HG03342 (cell line): Measurements from ENCODE around the gene ABHD2.
"Not testable (repeated sequence)": the region's sequence is repeated elsewhere in the genome, so short reads cannot be mapped to it uniquely, and the experiment has no call there.

Experiments used
- ATAC-seq: cut with Tn5 transposase; IDR thresholded peaks from one replicate; pipeline ENCODE4 v1.9.1; 2021; ENCODE audit warnings: mild to moderate bottlenecking, moderate library complexity; ENCODE audit not compliant: unreplicated experiment

The ABHD2 gene

DNA sequence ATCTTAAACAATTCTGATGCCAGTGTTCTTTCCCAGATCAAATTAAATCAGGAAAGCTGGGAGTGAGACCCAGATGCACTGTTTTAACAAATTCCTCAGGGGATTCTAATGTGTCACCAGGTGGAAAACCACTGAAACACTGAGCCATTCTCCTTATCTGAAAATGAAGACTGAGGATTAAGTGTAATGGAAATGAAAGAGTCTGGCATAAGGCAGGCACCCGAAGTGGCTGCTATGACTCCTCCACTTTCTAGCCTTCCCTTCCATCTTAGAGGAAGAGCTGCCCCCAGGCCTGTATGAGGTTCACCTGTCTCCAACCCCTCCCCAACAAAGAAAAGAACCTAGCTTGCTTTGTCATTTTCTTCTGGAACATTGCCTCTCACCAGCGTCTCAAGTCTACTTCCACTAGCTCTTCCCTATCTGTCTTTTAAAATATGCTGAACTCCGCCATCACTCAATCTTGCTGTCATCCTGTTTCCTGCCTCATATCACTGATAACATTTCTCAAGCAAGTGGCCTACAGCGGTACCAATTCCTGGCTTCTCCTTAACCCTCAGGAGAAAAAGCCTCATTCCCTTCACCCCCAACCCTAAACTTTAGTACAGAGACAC is 13.7 kb upstream of the ABHD2 start:
- ATAC-seq = no peak

DNA sequence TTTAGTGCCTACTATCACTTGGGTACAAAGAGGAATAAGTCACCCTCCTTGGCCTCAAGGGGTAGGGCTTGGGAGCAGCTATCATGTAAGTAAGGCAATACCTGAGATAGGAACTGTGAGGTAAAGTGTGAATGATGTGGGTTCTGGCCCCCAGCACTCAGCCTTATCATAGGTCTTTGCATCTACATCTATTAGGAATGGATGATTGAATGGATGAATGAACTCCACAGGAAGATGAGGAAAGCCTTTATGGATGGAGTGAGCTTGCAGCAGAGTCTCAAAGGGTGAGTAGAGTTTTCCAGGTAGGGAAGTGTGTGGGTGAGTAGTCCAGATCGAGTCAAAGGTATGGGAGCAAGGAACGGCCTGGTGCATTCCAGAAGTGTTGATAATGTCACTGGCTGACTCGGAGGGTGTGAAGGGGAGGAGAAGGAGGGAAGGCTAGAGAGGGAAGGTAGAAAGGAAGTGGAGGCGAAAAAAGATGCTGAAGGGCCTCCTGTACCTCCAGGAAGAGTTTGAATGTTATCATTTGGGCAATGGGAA is 13.1 kb upstream of the ABHD2 start:
- no peak for ATAC-seq

DNA sequence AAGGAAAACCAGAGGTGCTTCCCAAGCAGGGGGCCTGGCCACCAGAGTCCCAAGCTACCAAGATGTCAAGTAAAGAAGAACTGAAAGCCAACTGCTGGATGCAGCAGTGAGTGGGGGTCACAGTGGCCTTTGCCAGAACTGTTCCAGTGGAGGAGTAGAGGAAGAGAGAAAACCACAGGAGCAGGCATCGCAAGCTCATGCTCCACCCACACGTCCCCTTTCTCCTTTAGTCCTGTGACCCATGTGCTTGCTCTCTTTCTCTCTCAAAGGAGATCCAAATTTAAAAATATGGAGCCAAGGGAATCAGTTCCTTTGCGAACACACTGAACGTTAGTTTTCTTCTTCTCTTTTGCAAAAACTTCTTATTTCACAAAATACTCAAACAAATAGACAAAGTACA is 12.4 kb upstream of the ABHD2 start:
- no peak for ATAC-seq

DNA sequence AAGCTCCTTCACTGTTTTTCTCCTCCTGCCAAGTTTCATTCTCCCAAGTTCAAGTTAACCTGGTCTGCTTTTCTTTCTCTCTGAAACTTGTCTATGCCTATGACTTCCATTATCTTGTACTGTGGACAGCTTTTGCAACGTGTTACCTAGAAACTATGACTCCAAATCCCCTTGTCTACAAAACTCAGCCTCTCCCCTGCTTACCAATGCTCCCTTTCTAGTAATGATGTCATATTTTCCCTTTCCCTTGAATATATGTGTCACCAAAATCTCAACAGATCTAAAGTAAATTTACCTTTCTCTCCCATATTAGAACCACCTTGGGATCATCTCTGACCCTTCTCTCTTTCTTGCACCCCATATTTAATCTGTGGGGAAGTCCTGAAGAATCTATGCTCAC is 10.5 kb upstream of the ABHD2 start:
- ATAC-seq = no peak

DNA sequence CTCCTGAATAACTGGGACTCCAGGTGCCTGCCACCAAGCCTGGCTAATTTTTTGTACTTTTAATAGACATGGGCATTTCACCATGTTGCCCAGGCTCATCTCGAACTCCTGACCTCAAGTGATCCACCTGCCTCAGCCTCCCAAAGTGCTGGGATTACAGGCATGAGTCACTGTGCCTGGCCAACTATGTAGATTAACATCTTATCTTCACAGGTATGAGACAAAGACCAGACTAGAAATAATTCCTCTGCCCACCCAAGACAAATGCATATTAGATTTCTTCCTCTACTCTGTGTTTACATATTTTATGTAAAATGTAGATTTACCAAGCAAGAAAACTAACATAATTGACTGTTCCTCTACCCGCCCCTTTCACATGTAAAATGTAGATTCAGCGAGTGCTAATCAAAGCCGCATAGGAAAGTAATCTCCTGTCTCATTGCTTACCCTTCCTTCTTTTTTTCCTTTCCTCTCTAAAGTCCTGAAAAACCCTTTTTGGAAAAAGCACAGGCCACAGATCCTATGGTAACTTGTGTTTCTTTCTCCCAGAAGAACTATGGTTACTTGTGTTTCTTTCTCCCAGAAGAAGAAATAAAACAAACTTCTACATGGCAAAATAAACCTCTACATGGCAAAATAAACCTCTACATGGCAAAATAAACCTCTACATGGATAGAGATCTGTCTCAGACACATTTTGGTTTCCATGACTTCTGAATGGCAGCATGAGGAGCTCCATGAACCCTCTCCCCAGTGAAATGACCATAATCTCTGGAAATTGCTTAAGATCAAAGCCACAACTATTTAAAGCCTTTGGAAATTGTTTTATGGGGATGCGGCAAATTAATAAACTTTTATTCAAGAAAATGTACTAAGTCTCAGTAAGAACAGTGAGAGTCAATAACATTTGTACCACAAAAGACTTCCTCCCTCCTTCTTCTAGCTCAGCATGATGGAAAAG is 9.1 kb upstream of the ABHD2 start:
- no peak for ATAC-seq

DNA sequence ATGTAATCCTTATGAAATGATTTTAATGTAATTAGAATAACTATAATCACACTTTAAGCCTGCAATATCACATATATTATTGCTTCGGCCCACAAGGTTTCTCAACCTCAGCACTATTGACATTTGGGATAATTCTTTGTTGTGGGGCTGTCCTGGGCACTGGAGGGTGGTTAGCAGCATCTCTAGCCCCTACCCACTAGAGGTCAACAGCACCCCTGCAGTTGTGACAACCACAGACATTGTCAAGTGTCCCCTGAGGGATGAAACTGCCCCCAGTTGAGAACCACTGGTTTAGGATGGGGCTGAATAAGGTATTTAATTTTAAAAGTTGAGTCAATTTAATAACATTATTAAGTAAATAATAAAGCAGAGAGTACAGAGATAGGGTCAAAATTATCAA is 6.4 kb upstream of the ABHD2 start:
- no peak for ATAC-seq

DNA sequence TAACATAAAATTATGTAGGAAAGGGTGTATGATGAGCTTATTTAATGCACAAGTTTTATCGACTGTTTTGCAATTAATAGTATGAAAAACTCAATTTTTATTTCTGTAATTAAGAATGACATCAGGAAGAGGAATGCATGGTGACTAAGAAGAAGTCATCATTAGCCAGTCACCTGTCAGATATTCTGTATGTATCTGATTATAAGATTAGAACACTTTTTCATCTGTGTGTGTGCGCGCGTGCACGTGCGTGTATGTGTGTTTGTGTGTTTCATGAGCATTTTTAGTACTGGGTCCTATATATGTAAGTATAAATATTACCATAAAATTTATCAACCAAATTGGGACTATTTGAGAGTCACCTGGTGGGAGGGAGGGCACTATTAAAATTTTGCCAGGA is 5.0 kb upstream of the ABHD2 start:
- ATAC-seq = no peak

DNA sequence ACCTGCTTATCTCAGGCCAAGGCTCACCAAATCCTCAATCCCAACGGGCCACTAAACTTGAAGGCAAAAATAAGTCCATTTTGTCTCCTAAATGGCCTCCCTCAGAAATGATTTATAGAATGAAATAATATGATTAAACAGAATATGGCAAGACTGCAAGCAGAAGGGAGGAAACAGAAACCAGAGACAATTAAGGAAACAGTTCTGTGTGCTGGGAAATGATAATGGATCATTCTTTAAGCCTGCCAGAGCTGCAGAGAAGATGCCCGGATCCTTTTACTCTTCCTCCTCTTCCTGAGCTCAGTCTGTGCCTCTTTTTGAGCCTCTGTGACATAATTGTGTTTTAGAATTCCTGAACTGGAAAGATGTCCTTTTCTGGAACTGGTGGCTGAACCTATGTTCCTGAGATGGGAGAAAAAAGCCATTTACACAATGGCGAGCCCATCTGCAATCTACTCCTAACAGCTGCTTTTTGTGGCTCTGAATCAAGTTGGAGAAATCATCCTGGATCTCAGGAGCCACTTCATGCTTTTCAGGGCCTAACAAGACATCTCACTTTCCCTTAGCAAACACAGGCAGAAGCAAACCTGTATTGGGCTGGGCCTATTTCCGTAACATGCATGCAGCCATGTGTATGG is 2.8 kb upstream of the ABHD2 start:
- ATAC-seq = no peak

DNA sequence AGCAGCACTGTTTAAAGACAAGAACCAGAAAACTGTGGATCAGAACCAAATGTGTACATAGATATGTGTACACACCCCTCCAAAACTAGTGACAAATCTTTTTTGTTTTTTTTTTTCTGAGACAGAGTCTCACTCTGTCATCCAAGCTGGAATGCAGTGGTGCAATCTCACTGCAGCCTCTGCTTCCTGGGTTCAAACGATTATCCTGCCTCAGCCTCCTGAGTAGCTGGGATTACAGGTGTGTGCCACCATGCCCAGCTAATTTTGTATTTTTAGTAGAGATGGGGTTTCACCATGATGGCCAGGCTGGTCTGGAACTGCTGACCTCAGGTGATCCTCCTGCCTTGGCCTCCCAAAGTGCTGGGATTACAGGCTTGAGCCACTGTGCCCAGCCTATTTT is 2.3 kb upstream of the ABHD2 start:
- not testable (repeated sequence) for ATAC-seq

DNA sequence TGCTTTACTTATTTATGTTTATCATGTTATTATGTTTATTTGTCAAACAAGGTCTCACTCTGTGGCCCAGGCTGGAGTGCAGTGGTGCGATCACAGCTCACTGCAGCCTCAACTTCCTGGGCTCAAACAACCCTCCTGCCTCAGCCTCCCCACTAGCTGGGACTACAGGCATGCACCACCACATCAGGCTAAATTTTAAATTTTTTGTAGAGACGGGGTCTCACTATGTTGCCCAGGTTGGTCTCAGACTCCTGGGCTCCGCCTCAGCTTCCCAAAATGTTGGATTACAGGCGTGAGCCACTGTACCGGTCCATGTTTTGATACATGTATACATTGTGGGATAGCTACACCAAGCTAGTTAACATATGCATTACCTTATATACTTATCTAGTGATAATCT is 1.9 kb upstream of the ABHD2 start:
- not testable (repeated sequence) for ATAC-seq

DNA sequence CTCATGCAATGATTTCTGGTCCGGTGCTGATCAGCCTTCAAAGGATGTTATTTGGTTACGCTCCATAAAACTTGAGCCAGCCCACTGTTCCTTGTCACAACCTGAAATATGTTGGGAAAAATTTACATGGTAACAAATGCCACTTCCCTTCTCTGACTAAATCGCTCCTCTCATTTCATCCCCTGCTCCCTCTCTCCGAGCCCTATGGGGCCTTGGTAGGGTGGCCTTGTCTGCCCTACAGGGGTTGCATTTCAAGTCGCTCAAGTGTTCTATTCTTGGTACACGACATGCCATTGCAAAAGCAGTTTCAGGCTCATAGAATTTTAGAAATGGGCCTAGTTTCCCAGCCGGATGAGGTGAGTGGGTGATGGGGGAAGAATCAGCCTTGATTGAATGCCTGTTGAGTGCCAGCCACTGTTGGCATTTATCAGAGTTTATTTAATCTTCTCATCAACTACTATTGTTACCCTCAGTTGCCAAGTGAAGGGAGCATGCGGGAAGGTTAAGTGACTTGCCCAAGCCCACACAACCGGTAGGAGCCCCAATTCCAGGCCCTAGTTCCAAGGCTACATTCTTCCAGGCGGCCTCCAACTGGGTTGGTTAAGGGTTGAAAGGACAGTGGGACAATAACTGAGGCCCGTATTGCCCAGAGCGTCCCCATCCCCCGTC is 961 bp upstream of the ABHD2 start:
- no peak for ATAC-seq

DNA sequence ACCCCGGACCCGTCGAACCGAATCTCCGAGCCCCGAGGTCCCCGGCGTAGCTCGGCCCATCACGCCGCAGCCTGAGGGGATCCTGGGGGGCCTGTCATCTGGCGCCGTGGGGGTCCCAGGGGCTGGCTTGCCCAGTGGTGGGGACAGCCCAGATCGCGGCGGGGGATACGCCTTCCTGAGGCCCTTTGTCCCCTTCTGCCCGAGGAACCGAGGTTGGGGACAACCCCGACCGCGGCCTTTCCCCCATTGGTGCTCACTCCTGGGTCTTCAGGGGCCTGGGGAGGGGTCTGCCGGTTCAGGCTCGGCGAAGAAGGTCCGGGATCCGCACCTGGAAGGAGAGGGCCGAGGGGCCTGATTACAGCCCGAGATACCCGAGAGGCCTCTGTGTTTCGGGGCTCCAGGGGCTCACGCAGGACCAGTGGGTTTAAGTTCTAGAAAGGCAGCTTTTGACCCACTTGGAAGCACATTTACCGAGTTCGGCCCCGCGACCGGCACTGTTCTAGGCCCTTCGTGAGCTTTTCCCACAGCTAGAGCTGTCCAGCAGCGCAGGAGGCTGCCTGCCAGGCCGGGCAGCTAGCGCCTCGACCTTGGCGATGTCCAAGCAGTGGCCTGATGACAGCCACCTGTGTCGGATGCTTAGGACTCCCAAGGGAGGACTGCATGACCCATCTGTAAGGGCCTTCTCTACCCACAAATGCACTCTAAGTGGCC is 504 bp downstream of the ABHD2 start:
- ATAC-seq = peak; percentile 3

DNA sequence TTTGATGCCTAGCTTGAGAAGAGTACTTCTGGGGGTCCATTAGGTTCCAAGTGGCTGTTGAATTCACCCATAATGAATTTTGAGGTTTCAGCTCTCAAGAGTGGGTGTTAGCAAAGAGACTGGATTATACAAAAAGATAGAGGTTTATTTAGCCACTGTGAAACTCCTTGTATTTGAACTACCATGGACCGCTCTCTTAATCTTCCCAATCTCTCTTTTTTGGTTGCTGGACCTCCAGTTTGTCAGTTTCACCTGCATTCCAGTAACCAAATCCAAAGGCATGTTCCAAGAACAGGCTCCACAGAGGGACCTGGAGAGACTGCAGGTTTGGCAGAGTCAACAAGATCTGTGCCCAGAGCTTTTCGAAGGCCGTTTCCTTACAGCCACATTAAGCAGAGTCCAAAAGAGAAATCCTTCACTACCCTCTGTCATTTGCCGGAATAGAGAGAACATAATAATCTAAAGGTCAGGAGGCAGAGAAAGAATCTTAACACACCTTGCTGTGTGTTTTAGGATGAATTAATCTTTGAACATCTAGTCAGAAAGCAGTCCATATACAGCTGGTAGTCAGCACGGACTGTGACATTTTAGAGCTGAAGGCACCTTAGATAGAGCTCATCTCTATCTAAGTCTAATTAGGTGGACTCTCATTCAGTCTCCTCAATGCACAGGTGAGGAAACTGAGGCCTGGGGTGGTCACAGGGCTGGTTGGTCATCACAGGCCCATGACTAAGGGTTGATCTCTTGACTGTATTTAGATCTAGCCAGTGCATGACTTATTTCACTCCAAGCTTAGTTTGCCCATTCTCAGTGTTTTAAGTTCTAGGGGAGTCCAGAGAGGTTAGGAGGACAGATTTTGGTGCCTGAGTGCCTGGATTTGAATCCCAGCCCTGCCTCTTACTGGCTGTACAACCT is 1.3 kb downstream of the ABHD2 start:
- ATAC-seq = no peak

DNA sequence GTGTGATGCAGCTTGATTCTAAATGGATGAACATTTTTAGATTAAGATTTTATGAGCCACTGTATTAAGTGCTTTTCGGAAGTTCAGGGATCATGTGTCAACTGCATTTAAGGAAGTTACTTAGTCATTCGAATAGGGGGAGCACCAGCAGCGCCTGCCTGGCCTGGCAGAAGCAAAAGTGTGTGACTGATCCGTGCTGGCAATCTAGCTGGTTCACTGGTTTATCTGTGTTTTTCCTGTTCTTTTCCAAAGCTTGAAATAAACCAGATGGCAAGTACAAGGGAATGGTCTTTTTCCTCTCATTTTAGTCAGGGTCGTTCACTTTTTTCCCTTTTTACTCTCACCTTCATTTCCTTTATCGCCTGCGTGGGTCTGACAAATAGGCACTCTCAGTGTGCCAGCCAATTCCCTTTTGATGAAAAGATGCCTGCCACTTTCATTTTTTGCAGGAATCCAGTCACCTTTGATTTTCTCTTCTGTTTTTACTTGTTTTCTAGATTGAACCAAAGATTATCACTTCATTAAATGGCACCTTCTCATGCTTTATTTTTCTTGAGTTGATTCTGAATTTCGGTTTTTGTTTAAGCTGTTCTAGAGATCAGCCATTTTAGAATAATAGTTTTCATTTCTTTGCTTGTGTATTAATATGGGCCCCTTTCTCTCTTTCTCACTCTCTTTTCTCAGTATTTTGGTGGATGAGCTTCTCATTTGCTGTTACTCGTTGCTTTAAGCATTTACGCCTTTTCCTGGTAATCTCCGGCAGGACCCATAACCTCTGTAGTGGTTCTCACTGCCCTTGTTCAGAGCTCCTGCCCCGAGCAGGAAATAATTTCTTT is 2.8 kb downstream of the ABHD2 start:
- ATAC-seq = no peak

DNA sequence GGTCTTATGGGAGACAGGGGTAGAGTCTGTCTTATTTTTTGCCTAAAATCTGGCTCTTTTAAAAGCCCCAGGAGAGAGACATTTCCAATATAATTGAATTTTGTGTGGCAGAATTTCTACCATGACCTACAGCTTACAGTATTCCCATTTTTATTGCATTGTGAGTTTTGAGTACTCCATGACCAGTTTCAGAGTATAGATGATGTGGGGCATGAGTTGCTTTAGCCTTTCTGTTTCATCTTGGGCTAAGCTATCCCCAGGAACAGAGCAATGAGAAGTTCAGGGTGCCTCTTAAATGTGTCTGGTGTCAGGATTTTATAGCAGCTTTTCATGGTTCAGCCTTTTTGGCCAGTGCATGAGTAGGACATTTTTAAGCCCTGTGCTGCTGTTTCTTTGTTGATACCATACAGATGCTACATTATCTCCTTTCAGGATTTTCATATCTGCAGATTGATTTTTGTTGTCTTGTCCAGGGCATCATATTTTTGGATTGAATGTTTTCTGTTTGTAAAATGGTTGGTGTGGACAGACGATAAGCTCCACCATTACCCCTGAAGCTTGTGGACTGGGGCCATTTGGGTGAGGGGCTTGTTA is 3.5 kb downstream of the ABHD2 start:
- no peak for ATAC-seq

DNA sequence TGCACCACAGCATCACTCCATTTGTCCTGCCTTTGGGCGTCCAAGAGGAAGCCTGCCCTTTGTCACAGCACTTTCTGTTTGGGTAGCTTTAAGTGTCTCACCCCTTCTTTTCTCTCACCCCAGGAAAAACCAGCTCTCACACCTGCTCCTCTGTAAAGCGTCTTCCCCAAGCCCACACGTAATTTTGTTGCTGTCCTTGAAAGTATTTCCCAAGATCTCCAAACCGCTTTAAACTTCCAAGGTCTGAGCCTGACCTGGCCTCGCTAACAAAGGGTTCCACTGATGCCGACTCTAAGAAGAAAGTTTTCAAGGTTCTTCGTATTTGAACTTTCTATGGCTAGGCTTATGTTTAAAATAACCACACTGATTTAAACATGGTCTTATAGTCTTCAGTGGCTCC is 5.3 kb downstream of the ABHD2 start:
- no peak for ATAC-seq

DNA sequence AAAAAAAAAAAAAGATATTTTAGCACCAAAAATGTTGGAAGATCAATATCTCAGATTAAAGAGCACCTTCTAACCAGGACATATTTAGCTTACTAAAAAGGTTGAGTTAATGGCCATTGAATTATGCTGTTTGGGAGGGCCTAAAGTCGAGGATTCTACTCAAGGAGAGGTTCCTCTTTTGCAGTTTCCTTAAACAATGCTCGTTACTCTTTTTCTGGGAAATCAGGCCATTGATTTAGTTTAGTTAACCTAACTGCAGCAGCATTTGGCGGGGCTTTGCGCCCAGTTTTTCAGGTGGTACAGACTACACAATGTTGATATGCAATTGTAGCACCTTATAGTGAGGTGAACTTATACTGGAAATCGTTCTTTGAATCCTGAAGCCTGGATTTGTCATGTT is 6.8 kb downstream of the ABHD2 start:
- ATAC-seq = no peak

DNA sequence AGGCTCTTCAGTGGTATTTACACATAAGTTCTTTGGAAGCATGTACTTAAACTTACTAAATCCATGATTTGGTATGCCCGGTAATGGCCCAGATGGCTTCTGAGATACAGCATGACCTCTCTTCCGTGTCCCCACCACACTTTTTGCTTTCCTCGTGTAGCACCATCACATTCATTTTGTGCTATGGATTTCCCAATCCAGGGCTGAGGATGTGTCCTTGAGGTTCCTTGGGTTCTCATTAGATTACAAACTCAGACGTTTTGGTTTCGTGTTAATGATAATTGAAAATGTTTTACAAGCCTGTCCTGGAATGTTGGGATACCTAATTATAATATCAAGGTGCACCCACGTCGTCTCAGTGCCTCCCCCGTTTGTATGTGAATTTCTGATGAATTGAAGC is 7.3 kb downstream of the ABHD2 start:
- ATAC-seq = no peak
